GM23338 (cell line): Measurements from ENCODE around the gene MCM9. TPM values are rescaled to one million over a fixed set of nuclear protein-coding genes. Genes with fewer than 3 reads are reported as not detected.

Source experiments
- ATAC-seq: fragments of 200-7000 bp; cut with Tn5 transposase; 3 replicates; pipeline ENCODE4 v1.9.1; 2020
- DNase-seq: peaks from one replicate; pipeline ENCODE4 v3.0.0-alpha.2; 2015; ENCODE audit warnings: low spot score
- H2AFZ ChIP-seq: fragments of 200-600 bp; sonication (generic); 2 replicates; pipeline ENCODE4 v1.8.0; 2016; ENCODE audit warnings: antibody characterized with exemption, mild to moderate bottlenecking, moderate library complexity
- H3F3A ChIP-seq: fragments of 200-600 bp; sonication (generic); replicated peaks from 2 replicates; pipeline ENCODE4 v1.8.0; 2017; ENCODE audit warnings: antibody characterized with exemption, mixed run types, low read depth
- H3K27ac ChIP-seq: fragments of 200-600 bp; sonication (generic); 2 replicates; pipeline ENCODE4 v1.6.1; 2016; ENCODE audit warnings: low read depth
- H3K27me3 ChIP-seq: fragments of 200-600 bp; sonication (generic); 2 replicates; pipeline ENCODE4 v1.8.0; 2016; ENCODE audit warnings: mild to moderate bottlenecking, mixed run types, moderate library complexity; ENCODE audit not compliant: insufficient read depth
- H3K36me3 ChIP-seq: fragments of 200-600 bp; sonication (generic); 2 replicates; pipeline ENCODE4 v1.8.0; 2016; ENCODE audit warnings: mild to moderate bottlenecking; ENCODE audit not compliant: insufficient read depth
- H3K4me1 ChIP-seq: fragments of 200-600 bp; sonication (generic); 2 replicates; pipeline ENCODE4 v1.8.0; 2016; ENCODE audit warnings: mild to moderate bottlenecking, moderate library complexity; ENCODE audit not compliant: insufficient read depth
- H3K4me2 ChIP-seq: fragments of 200-600 bp; sonication (generic); 2 replicates; pipeline ENCODE4 v1.7.1; 2017; ENCODE audit warnings: mixed run types
- H3K4me3 ChIP-seq: fragments of 200-600 bp; sonication (generic); 2 replicates; pipeline ENCODE4 v1.6.1; 2016; ENCODE audit warnings: mixed run types
- H3K79me2 ChIP-seq: fragments of 200-600 bp; sonication (generic); replicated peaks from 2 replicates; pipeline ENCODE4 v1.8.0; 2017; ENCODE audit warnings: mild to moderate bottlenecking; ENCODE audit not compliant: insufficient read depth
- H3K9me2 ChIP-seq: fragments of 200-600 bp; sonication (generic); 2 replicates; pipeline ENCODE4 v1.8.0; 2017; ENCODE audit not compliant: insufficient read depth
- H4K20me1 ChIP-seq: fragments of 200-600 bp; sonication (generic); replicated peaks from 2 replicates; pipeline ENCODE4 v1.8.0; 2017; ENCODE audit warnings: mild to moderate bottlenecking; ENCODE audit not compliant: insufficient read depth
- H3K27ac Mint-ChIP-seq: 2 replicates; pipeline ENCODE4 v1.8.0; 2020; ENCODE audit warnings: inconsistent platforms, mild to moderate bottlenecking, moderate library complexity, mixed read lengths
- H3K27me3 Mint-ChIP-seq: 3 replicates; pipeline ENCODE4 v1.8.0; 2022; ENCODE audit warnings: low read depth, mild to moderate bottlenecking, moderate library complexity, mixed read lengths, inconsistent platforms; ENCODE audit not compliant: insufficient read depth, poor library complexity
- H3K36me3 Mint-ChIP-seq: 3 replicates; pipeline ENCODE4 v1.8.0; 2021; ENCODE audit warnings: low read depth, mild to moderate bottlenecking, inconsistent platforms, moderate library complexity, mixed read lengths
- H3K4me1 Mint-ChIP-seq: 3 replicates; pipeline ENCODE4 v1.8.0; 2020; ENCODE audit warnings: mild to moderate bottlenecking, inconsistent platforms, mixed read lengths
- H3K4me3 Mint-ChIP-seq: 3 replicates; pipeline ENCODE4 v1.8.0; 2021; ENCODE audit warnings: moderate library complexity, mild to moderate bottlenecking, inconsistent platforms, mixed read lengths
- H3K9me3 Mint-ChIP-seq: 3 replicates; pipeline ENCODE4 v1.8.0; 2020; ENCODE audit warnings: moderate library complexity, mild to moderate bottlenecking, inconsistent platforms, mixed read lengths
- CREB1 ChIP-seq: fragments of 250-450 bp; sonication (Bioruptor Pico); IDR thresholded peaks from 2 replicates; pipeline ENCODE4 v1.5.0; 2020; ENCODE audit warnings: low read depth, mild to moderate bottlenecking, moderate library complexity
- EZH2phosphoT487 ChIP-seq: fragments of 200-600 bp; sonication (generic); IDR thresholded peaks from one replicate; pipeline ENCODE4 v1.8.1; 2018; ENCODE audit warnings: antibody characterized with exemption; ENCODE audit not compliant: unreplicated experiment
- JUNB ChIP-seq: IDR thresholded peaks from one replicate; pipeline ENCODE4 v1.6.1; 2016; ENCODE audit warnings: antibody characterized with exemption; ENCODE audit not compliant: unreplicated experiment
- NANOG ChIP-seq: IDR thresholded peaks from 2 replicates; pipeline ENCODE4 v1.6.1; 2016; ENCODE audit warnings: antibody characterized with exemption, borderline replicate concordance
- POLR2AphosphoS5 ChIP-seq: IDR thresholded peaks from 2 replicates; pipeline ENCODE4 v1.6.1; 2016; ENCODE audit warnings: antibody characterized with exemption, low read depth
- REST ChIP-seq: IDR thresholded peaks from one replicate; pipeline ENCODE4 v1.6.1; 2018; ENCODE audit warnings: antibody characterized with exemption; ENCODE audit not compliant: unreplicated experiment
- ZNF114 ChIP-seq: fragments of 250-450 bp; sonication (Bioruptor Pico); IDR thresholded peaks from 2 replicates; pipeline ENCODE4 v1.5.0; 2020; ENCODE audit warnings: mild to moderate bottlenecking, moderate library complexity
- ZNF331 ChIP-seq: fragments of 250-450 bp; sonication (Bioruptor Pico); IDR thresholded peaks from 2 replicates; pipeline ENCODE4 v1.5.0; 2020; ENCODE audit warnings: low read depth, mild to moderate bottlenecking, moderate library complexity
- polyA plus RNA-seq: library from polyadenylated mRNA; unstranded; fragments of >200 nt; fragmentation: Nextera tagmentation; extraction: Ambion mirVana; gene quantifications from 2 replicates; pipeline ENCODE4 v1.2.1, GENCODE V29; 2016
- total RNA-seq: library from RNA; depleted of rRNA; stranded (reverse); fragments of >200 nt; shearing (Covaris generic); gene quantifications from 2 replicates; pipeline ENCODE4 v1.2.3, GENCODE V29; 2014
- TF ChIP-seq, protein P1 (sequence below): IDR thresholded peaks from 2 replicates; pipeline ENCODE4 v1.6.1; 2016; ENCODE audit warnings: antibody characterized with exemption
- TF ChIP-seq, protein P2 (sequence below), 2 experiments: fragments of 200-600 bp in 1 of 2; sonication (generic) in 1 of 2; conservative IDR thresholded peaks; 2 replicates each; pipeline versions ENCODE4 v1.5.1 to v1.6.1; 2016 to 2017; ENCODE audit warnings: antibody characterized with exemption in 2 of 2, low read depth in 2 of 2, mild to moderate bottlenecking in 2 of 2, moderate library complexity in 1 of 2

Gene MCM9
- total and polyA plus RNA-seq, 2 experiments from 2014 or later: 14.9 to 16.6 TPM

DNA sequence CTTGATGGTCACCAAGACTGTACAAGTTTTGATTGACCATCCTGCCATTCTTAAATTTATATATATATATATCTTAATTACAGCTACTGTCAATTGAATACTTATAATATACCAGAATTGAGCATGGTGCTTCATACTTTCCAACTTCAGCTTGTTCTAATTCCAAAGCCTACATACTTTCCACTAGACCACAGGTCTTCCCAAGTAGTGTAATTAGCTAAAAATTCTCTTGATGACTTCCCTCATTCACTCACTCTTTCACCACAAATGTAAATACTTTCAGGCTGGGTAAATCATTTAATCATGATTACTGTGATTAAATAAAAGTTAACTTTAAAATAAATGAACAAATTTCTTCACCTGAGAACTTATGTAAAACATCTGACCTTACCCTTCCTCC, 37.6 kb downstream of the MCM9 start (continued):
- TF ChIP-seq, protein P1, sequence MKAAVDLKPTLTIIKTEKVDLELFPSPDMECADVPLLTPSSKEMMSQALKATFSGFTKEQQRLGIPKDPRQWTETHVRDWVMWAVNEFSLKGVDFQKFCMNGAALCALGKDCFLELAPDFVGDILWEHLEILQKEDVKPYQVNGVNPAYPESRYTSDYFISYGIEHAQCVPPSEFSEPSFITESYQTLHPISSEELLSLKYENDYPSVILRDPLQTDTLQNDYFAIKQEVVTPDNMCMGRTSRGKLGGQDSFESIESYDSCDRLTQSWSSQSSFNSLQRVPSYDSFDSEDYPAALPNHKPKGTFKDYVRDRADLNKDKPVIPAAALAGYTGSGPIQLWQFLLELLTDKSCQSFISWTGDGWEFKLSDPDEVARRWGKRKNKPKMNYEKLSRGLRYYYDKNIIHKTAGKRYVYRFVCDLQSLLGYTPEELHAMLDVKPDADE: no peak
- TF ChIP-seq, protein P2, sequence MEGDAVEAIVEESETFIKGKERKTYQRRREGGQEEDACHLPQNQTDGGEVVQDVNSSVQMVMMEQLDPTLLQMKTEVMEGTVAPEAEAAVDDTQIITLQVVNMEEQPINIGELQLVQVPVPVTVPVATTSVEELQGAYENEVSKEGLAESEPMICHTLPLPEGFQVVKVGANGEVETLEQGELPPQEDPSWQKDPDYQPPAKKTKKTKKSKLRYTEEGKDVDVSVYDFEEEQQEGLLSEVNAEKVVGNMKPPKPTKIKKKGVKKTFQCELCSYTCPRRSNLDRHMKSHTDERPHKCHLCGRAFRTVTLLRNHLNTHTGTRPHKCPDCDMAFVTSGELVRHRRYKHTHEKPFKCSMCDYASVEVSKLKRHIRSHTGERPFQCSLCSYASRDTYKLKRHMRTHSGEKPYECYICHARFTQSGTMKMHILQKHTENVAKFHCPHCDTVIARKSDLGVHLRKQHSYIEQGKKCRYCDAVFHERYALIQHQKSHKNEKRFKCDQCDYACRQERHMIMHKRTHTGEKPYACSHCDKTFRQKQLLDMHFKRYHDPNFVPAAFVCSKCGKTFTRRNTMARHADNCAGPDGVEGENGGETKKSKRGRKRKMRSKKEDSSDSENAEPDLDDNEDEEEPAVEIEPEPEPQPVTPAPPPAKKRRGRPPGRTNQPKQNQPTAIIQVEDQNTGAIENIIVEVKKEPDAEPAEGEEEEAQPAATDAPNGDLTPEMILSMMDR (conservative IDR thresholded peaks at IDR 0.05; ENCODE audit: low read depth in 2 of 2): no peak
- TF ChIP-seq ZNF331 (CRISPR knock-in tag) (no peak), CREB1 (CRISPR knock-in tag) (no peak), ZNF114 (CRISPR knock-in tag) (no peak)

DNA sequence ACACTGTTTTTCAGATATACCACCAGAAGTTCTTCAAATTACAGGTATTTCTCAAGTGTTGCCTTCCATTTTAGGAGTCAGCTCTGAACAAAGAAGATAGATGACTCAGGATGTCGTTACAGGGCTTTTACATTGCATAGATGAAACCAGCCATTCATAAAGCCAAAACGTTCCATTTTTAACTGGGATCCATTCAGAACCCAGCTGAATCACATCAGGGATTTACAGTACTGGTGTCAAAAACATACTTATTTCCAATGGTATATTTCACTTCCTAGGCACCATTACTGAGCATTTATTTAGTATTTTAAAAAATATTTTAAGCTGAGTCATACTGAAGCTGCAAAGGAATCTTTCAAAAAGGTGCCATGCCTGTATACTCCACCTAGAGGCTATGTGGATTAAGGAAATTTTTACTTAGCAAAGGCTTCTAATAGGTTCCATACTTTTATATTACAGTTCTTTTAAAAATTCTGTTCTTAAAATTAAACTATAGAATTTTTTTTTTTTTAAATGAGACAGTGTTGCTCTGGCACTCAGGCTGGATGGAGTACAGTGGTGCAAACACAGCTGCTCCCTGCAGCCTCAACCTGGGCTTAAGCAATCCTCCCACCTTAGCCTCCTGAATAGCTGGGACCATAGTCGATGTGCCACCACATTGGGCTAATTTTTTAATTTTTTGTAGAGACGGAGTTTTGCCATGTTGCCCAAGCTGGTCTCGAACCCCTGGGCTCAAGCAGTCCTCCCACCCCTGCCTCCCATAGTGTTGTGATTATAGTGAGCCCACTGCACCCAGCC, 38.4 kb downstream of the MCM9 start:
- Histone ChIP-seq H3K4me1 (peaks cover 43% of the 10 kb centered on the region), H4K20me1 (peaks cover 22% of the 10 kb centered on the region; the same call in 1 of the 2 replicates), H3K27me3 (no peaks in the 10 kb centered on the region), H3K36me3 (peaks cover 6% of the 10 kb centered on the region; the same call in 1 of the 2 replicates), H3F3A (no peaks in the 10 kb centered on the region), H2AFZ (no peak overlapping the region), H3K27ac (no peak overlapping the region; the same call in 1 of the 2 replicates), H3K4me3 (peak overlapping the region; percentile 88), H3K79me2 (peaks cover 77% of the 10 kb centered on the region), H3K9me2 (no peaks in the 10 kb centered on the region), H3K4me2 (peak overlapping the region; percentile 80)
- Mint-ChIP-seq H3K4me3 (peak overlapping the region; percentile 90), H3K4me1 (peaks cover 49% of the 10 kb centered on the region), H3K27me3 (peaks cover 12% of the 10 kb centered on the region), H3K27ac (peak overlapping the region; percentile 98), H3K36me3 (peaks cover 44% of the 10 kb centered on the region), H3K9me3 (no peaks in the 10 kb centered on the region)
- TF ChIP-seq, protein P2 (conservative IDR thresholded peaks at IDR 0.05; ENCODE audit: low read depth in 2 of 2): peak; percentile 20 to 55; a peak in 2 of 4 replicates
- TF ChIP-seq ZNF114 (CRISPR knock-in tag): no peak
- DNase-seq: peak; percentile 64
- no peak for ATAC-seq

DNA sequence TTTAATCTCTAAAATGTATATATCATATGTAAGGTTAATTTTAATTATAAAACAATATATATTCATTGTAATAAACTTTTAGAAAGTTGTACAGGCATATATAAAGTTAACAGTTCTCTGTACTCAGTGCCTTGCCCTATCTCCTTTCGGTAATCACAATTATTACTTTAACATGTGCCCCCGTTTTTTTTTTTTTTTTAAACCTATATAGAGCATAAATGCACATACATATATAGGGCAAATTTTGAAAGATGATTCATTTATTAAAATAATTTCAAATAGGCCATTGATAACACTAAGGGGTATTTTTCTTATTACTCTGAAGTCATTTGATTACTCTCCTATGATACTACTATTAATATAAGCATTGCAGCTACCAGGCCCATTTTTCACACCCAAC, 39.1 kb downstream of the MCM9 start:
- Histone ChIP-seq H3K9me2 (no peaks in the 10 kb centered on the region), H3K27me3 (no peaks in the 10 kb centered on the region), H3K36me3 (no peaks in the 10 kb centered on the region), H3K4me2 (peak overlapping the region; percentile 80), H3K79me2 (peaks cover 77% of the 10 kb centered on the region), H3K4me1 (peaks cover 43% of the 10 kb centered on the region), H3K27ac (peak overlapping the region; percentile 95; the same call in 1 of the 2 replicates), H3K4me3 (peak overlapping the region; percentile 88), H2AFZ (no peak overlapping the region), H4K20me1 (peaks cover 18% of the 10 kb centered on the region; the same call in 1 of the 2 replicates), H3F3A (no peaks in the 10 kb centered on the region)
- Mint-ChIP-seq H3K9me3 (no peaks in the 10 kb centered on the region), H3K4me3 (peak overlapping the region; percentile 90), H3K27me3 (peaks cover 12% of the 10 kb centered on the region), H3K36me3 (peaks cover 37% of the 10 kb centered on the region), H3K4me1 (peaks cover 53% of the 10 kb centered on the region), H3K27ac (peak overlapping the region; percentile 98)
- DNase-seq: no peak
- no peak for ATAC-seq
- TF ChIP-seq EZH2phosphoT487: no peak
- no peak for TF ChIP-seq ZNF331 (CRISPR knock-in tag)
- no peak for TF ChIP-seq JUNB
- no peak for TF ChIP-seq POLR2AphosphoS5
- no peak for TF ChIP-seq REST
- TF ChIP-seq NANOG: no peak
